Nephron progenitor cell (in vitro differentiated cells): ENCODE measurements around the gene CCDC180.
A peak's percentile ranks its signal among the peaks of the same experiment; 100 is the strongest.

Source experiments
- DNase-seq: peaks from one replicate; pipeline ENCODE4 v3.0.0; 2021
- H3K27ac Mint-ChIP-seq: 2 replicates; pipeline ENCODE4 v1.8.0; 2021; ENCODE audit warnings: mild to moderate bottlenecking, moderate library complexity, mixed read lengths
- H3K27me3 Mint-ChIP-seq: 2 replicates; pipeline ENCODE4 v1.8.0; 2021; ENCODE audit warnings: mild to moderate bottlenecking, low read depth, mixed read lengths; ENCODE audit not compliant: poor library complexity
- H3K36me3 Mint-ChIP-seq: 2 replicates; pipeline ENCODE4 v1.8.0; 2021; ENCODE audit warnings: low read depth, mixed read lengths
- H3K4me1 Mint-ChIP-seq: 2 replicates; pipeline ENCODE4 v1.8.0; 2021; ENCODE audit warnings: mixed read lengths
- H3K4me3 Mint-ChIP-seq: 2 replicates; pipeline ENCODE4 v1.8.0; 2021; ENCODE audit warnings: mild to moderate bottlenecking, moderate library complexity, mixed read lengths
- H3K9me3 Mint-ChIP-seq: 2 replicates; pipeline ENCODE4 v1.8.0; 2021; ENCODE audit warnings: mild to moderate bottlenecking, moderate library complexity, mixed read lengths
- CTCF ChIP-seq: fragments of 200-600 bp; sonication (generic); IDR thresholded peaks from 2 replicates; pipeline ENCODE4 v1.5.0; 2021; ENCODE audit warnings: antibody characterized with exemption

CCDC180 gene

DNA sequence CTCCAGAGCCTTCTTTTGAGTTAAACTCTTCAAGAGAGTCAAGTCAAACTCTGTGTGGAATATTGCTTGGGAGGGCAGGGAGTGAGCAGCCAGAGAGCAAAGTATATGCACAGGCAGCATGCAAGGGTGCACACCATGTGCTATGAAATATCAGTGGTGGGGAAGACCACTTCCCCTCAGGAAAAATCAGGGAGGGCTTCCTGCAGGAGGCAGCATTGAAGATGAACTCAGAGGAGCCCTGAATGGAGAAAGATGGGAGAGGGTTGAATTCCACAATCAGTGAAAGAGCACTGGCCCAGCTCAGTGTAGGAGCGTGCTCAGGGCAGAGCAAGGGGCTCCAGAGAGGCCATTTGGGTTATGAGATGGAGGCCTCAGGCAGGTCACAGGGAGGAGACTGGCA lies 41.9 kb downstream of the CCDC180 start:
- no peaks in the 10 kb centered on the region for H3K4me1 Mint-ChIP-seq
- peaks cover 5% of the 10 kb centered on the region for H3K27me3 Mint-ChIP-seq
- no peak for DNase-seq
- H3K9me3 Mint-ChIP-seq = no peaks in the 10 kb centered on the region
- H3K27ac Mint-ChIP-seq = no peak overlapping the region
- no peak overlapping the region for H3K4me3 Mint-ChIP-seq
- TF ChIP-seq CTCF = no peak
- H3K36me3 Mint-ChIP-seq = peaks cover 30% of the 10 kb centered on the region

DNA sequence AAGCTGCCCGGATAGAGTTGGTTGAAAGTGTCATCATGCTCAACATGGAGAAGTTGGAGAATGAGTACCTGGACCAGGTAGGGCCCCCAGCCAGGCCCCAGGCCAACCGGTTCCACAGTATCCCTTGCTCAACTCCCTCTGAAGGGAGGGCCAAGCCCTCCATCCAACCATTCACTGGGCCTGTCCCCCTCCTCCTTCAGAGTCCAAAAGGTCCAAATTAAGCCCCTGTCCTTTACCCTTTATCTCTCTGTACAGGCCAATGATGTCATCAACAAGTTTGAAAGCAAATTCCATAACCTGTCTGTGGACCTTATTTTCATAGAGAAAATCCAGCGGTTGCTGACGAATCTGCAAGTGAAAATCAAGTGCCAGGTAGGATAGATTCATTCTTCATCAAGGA lies 47.2 kb downstream of the CCDC180 start:
- no peak for DNase-seq
- H3K4me3 Mint-ChIP-seq = no peak overlapping the region
- H3K27ac Mint-ChIP-seq = peak overlapping the region; percentile 22
- H3K36me3 Mint-ChIP-seq = peaks cover 19% of the 10 kb centered on the region
- H3K27me3 Mint-ChIP-seq = no peaks in the 10 kb centered on the region
- H3K4me1 Mint-ChIP-seq = peaks cover 27% of the 10 kb centered on the region
- TF ChIP-seq CTCF = no peak
- no peaks in the 10 kb centered on the region for H3K9me3 Mint-ChIP-seq

DNA sequence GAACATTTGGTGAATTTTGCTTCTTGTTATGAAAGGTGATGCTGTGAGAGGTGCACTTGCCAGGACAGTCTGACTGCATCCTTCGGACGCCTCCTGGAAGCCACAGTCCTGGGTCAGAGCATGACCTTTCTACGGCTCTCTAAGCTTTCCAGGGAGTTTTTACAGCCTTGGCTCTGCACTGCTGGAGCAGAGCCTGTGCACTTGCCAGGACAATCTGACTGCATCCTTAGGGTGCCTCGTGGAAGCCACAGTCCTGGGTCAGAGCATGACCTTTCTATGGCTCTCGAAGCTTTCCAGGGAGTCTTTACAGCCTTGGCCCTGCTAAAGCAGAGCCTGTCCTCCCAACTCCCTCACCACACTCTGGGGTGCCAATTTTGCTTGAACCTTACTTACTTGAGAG lies 49.6 kb downstream of the CCDC180 start:
- peaks cover 27% of the 10 kb centered on the region for H3K4me1 Mint-ChIP-seq
- peaks cover 23% of the 10 kb centered on the region for H3K36me3 Mint-ChIP-seq
- no peaks in the 10 kb centered on the region for H3K27me3 Mint-ChIP-seq
- no peaks in the 10 kb centered on the region for H3K9me3 Mint-ChIP-seq
- DNase-seq = peak; percentile 33
- peak overlapping the region; percentile 48 for H3K27ac Mint-ChIP-seq
- TF ChIP-seq CTCF = no peak
- no peak overlapping the region for H3K4me3 Mint-ChIP-seq
